ENCODE results near the gene HBM.
A peak's percentile ranks its signal among the peaks of the same experiment; 100 is the strongest.
"Not testable (repeated sequence)": the region's sequence is repeated elsewhere in the genome, so short reads cannot be mapped to it uniquely, and the experiment has no call there.

The HBM gene

DNA sequence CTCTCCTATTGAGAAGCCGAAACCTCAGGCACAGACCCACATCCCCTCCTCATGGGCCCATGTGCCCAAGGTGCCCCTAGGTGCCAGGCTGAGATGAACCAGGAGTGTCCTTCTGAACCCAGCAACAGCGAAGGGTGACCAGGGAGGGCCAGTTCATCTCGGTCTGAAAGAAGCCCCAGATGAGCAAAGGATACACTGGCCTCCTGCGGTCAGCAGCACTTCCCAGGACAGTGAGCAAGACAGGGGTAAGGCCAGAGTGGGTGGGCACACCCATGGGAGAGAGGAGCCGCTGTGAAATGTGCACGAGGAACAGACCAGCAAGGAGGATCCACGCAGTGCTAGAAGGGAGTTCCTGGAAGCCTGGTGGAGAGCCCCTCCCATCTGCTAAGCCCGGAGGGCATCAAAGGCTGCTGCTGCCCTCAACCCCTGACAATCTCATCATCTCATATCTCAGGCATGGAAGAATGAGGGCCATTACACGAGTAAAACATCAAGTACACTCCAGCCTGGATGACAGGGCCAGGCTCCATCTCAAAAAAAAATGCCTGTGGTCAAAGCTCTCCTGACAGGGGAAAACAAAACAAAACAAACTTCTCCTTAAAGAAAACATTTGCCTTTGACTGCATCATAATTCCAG, 16.6 kb upstream of the HBM start:
- no peak for DNase-seq

GRCh38 chr16:152141-153128, 13.3 kb upstream of the HBM start, which contains the start of gene HBZ:
Gene HBZ, plus strand, starts transcription at chr16:152644. Its CDS starts 266 bp downstream, at chr16:152910.
- no peak for DNase-seq

DNA sequence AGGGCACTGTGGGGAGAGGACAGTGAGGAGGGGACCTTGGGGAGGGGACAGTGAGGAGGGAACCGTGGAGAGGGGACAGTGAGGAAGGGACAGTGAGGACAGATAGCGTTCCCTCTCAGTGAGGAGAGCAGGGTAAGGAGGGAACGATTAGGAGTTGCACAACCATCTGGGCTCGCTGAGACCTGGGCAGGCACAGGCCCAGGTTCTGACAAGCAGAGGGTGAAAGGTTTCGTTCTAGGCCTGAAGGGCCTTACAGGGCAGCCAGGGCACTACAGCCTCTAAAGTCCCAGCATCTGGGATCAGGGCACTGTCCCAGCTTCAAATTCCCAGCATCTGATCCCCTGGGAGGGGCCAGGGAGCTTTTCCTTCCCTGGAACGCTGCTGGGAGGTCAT, 12.7 kb upstream of the HBM start:
- not testable (repeated sequence) for DNase-seq

DNA sequence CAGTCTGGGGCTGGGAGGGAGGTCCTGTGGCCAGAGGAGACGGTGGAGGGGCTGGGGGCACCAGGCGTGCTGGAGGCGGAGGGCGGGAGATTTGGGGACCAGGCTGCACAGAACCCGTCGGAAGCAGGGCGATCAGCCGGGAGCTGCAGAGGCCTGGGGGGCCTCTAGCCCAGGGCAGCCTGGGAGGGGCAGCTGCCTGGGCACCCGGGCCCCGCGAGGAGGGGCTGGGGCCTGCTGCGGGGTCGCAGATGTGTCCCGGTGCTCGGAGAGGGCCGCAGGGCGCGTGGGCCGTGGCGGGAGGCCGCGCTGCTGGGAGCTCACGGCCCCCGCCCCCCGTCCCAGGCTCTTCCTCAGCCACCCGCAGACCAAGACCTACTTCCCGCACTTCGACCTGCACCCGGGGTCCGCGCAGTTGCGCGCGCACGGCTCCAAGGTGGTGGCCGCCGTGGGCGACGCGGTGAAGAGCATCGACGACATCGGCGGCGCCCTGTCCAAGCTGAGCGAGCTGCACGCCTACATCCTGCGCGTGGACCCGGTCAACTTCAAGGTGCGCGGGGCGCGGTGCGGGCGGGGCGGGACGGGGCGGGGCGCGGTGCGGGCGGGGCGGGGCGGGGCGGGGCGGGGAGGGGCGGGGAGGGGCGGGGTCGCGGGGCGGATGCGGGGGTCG, 12.1 kb upstream of the HBM start:
- DNase-seq: not testable (repeated sequence)

GRCh38 chr16:154217-155030, 11.4 kb upstream of the HBM start:
- peak in 1 of 2 experiments; percentile 60 for DNase-seq

DNA sequence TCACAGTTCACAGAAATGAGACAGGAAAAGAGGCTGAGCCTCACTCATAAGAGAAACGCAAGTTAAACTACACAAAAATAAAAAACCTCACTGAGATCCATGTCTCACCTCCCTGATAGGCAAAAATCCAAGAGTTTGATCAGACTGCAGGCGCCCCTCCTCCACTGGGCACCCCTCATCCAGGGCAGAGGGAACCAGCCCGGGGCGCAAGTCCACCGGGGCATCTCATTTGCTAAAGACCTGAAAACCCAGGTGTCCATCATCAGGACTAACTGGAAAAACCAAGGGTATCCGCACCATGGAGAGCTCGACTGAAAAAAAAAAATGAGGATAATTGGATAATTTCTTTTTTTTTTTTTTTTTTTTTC, 10.8 kb upstream of the HBM start:
- DNase-seq: no peak

GRCh38 chr16:159136-159849, 6.5 kb upstream of the HBM start:
- no peak for DNase-seq

DNA sequence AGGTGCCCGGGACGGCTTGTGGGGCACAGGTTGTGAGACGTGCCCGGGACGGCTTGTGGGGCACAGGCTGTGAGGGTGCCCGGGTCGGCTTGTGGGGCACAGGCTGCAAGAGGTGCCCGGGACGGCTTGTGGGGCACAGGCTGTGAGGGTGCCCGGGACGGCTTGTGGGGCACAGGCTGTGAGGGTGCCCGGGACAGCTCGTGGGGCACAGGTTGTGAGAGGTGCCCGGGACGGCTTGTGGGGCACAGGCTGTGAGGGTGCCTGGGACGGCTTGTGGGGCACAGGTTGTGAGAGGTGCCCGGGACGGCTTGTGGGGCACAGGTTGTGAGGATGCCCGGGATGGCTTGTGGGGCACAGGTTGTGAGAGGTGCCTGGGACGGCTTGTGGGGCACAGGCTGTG, 5.5 kb upstream of the HBM start:
- DNase-seq: not testable (repeated sequence)

DNA sequence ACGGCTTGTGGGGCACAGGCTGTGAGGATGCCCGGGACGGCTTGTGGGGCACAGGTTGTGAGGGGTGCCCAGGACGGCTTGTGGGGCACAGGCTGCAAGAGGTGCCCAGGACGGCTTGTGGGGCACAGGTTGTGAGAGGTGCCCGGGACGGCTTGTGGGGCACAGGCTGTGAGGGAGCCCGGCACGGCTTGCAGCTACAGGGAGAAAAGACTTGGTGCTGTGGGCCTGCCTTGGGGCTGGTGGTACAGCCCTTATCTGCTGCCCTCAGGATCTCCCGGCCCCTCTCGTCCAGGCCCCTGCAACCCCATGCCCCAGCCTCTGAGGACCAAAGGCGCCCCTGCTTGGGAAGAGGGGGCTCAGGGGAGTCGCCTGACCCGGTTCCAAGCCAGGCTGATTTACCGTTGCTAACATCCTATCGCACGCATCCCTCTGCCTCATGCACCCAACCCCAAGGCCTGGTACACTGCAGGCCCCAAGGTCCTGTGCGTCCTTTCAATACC, 5.0 kb upstream of the HBM start:
- no peak for DNase-seq

GRCh38 chr16:162271-162991, 3.3 kb upstream of the HBM start:
- DNase-seq: no peak

- DNase-seq: not testable (repeated sequence)
Measured at GRCh38 chr16:163139-163538, 2.6 kb upstream of the HBM start.

- DNase-seq: not testable (repeated sequence)
Measured at GRCh38 chr16:163696-164095, 2.1 kb upstream of the HBM start.

DNA sequence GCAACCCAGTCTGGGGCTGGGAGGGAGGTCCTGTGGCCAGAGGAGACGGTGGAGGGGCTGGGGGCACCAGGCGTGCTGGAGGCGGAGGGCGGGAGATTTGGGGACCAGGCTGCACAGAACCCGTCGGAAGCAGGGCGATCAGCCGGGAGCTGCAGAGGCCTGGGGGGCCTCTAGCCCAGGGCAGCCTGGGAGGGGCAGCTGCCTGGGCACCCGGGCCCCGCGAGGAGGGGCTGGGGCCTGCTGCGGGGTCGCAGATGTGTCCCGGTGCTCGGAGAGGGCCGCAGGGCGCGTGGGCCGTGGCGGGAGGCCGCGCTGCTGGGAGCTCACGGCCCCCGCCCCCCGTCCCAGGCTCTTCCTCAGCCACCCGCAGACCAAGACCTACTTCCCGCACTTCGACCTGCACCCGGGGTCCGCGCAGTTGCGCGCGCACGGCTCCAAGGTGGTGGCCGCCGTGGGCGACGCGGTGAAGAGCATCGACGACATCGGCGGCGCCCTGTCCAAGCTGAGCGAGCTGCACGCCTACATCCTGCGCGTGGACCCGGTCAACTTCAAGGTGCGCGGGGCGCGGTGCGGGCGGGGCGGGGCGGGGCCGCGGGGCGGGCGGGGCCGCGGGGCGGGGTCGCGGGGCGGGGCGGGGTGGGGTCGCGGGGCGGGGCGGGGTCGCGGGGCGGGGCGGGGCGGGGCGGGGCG, 1.5 kb upstream of the HBM start:
- not testable (repeated sequence) for DNase-seq

GRCh38 chr16:164827-165538, 795 bp upstream of the HBM start:
- peak in 1 of 2 experiments; percentile 39 for DNase-seq

DNA sequence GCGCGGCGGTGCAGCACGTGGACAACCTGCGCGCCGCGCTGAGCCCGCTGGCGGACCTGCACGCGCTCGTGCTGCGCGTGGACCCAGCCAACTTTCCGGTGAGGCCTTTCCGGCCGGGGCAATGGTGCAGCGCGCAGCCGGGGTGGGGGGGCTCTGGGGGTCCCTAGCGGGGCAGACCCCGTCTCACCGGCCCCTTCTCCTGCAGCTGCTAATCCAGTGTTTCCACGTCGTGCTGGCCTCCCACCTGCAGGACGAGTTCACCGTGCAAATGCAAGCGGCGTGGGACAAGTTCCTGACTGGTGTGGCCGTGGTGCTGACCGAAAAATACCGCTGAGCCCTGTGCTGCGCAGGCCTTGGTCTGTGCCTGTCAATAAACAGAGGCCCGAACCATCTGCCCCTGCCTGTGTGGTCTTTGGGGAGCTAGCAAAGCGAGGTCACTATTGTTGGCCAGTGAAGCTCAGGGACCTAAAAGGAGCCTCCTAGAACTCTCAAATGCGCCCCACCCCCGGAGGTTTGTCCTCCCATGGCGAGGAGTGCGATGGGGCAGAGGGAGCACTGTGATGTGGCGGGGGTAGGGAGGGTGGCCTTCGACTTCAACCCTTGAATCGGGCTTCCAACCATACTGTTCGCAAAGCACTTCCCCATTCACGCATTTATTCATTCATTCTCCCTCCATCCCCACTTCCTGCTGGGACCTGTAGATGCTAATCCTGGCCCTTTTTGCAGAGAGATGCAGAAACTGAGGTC, 770 bp downstream of the HBM start:
- DNase-seq: no peak

GRCh38 chr16:167122-167690, 1.4 kb downstream of the HBM start:
- DNase-seq: no peak

- DNase-seq: no peak
Measured at GRCh38 chr16:168424-168823, 2.6 kb downstream of the HBM start.

DNA sequence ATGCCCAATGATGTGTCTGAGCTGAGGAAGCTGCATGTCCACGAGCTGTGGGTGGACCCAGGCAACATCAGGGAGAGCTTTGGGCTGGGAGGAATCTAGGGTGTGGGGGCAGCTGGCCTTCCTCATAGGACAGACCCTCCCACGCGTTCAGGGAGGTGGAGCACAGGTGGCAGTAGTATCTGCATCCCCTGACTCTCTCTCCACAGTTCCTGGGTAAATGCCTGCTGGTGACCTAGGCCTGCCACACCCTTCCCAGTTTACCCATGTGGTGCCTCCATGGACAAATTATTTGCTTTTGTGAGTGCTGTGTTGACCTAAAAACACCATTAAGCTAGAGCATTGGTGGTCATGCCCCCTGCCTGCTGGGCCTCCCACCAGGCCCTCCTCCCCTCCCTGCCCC, 3.2 kb downstream of the HBM start:
- no peak for DNase-seq

DNA sequence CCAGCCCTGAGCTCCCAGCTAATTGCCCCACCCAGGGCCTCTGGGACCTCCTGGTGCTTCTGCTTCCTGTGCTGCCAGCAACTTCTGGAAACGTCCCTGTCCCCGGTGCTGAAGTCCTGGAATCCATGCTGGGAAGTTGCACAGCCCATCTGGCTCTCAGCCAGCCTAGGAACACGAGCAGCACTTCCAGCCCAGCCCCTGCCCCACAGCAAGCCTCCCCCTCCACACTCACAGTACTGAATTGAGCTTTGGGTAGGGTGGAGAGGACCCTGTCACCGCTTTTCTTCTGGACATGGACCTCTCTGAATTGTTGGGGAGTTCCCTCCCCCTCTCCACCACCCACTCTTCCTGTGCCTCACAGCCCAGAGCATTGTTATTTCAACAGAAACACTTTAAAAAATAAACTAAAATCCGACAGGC, 4.3 kb downstream of the HBM start:
- not testable (repeated sequence) for DNase-seq
